K562 (cell line): ENCODE data around the gene MCC. TPM values are rescaled to one million over a fixed set of nuclear protein-coding genes. Genes with fewer than 3 reads are reported as not detected.
A peak's percentile ranks its signal among the peaks of the same experiment; 100 is the strongest.

Experiments used
- ADNP ChIP-seq: fragments of 200-800 bp; sonication (Bioruptor generic); IDR thresholded peaks from 2 replicates; pipeline ENCODE4 v1.6.1; 2016; ENCODE audit warnings: missing genetic modification characterization, missing compliant biosample characterization
- CHD2 ChIP-seq: IDR thresholded peaks from 2 replicates; pipeline ENCODE4 v1.6.1; 2011; ENCODE audit warnings: low read depth, low read length
- E2F4 ChIP-seq: sonication (generic); formaldehyde crosslinking; IDR thresholded peaks from 2 replicates; pipeline ENCODE4 v1.8.0; 2022; ENCODE audit warnings: mild to moderate bottlenecking, low read depth, missing genetic modification reagents
- ETV6 ChIP-seq, 3 experiments: fragments of 150-350 bp in 1 of 3; sonication (generic) in 1 of 3; formaldehyde crosslinking in 1 of 3; IDR thresholded peaks; 2 replicates each; pipeline versions ENCODE4 v1.6.1 to v1.8.0; 2014 to 2022; ENCODE audit warnings: borderline replicate concordance in 2 of 3, low read depth in 2 of 3, antibody characterized with exemption in 1 of 3, low read length in 1 of 3, mild to moderate bottlenecking in 1 of 3, missing genetic modification reagents in 1 of 3
- FOXJ2 ChIP-seq: fragments of 200-800 bp; sonication (Bioruptor generic); IDR thresholded peaks from 2 replicates; pipeline ENCODE4 v1.6.1; 2016; ENCODE audit warnings: missing genetic modification characterization, missing compliant biosample characterization
- KDM4B ChIP-seq, 2 experiments: fragments of 450-650 bp in 1 of 2; sonication (generic) in 1 of 2; IDR thresholded peaks; 2 replicates each; pipeline ENCODE4 v1.6.1; 2016 to 2017; ENCODE audit warnings: borderline replicate concordance in 2 of 2, antibody characterized with exemption in 1 of 2, low read depth in 1 of 2, mild to moderate bottlenecking in 1 of 2
- KHSRP ChIP-seq: fragments of 450-650 bp; IDR thresholded peaks from 2 replicates; pipeline ENCODE4 v1.6.1; 2017
- KLF10 ChIP-seq: fragments of 250-450 bp; sonication (Bioruptor Pico); IDR thresholded peaks from 2 replicates; pipeline ENCODE4 v1.6.1; 2021; ENCODE audit warnings: matching md5 sums
- LCOR ChIP-seq: sonication (generic); formaldehyde crosslinking; IDR thresholded peaks from 2 replicates; pipeline ENCODE4 v1.8.0; 2022; ENCODE audit warnings: mild to moderate bottlenecking, missing genetic modification reagents
- MCM7 ChIP-seq, 2 experiments: fragments of 450-650 bp; IDR thresholded peaks; 2 replicates each; pipeline ENCODE4 v1.6.1; 2016 to 2018
- NR4A1 ChIP-seq, 2 experiments: fragments of 250-450 bp in 1 of 2; fragments of 450-650 bp in 1 of 2; sonication (Bioruptor Pico) in 1 of 2; IDR thresholded peaks; 2 replicates each; pipeline versions ENCODE4 v1.4.0 to v1.6.1; 2016 to 2020; ENCODE audit warnings: mild to moderate bottlenecking in 2 of 2, missing compliant biosample characterization in 1 of 2, missing genetic modification characterization in 1 of 2, moderate library complexity in 1 of 2
- NRF1 ChIP-seq, 2 experiments: fragments of 450-650 bp; IDR thresholded peaks in 1 of 2; conservative IDR thresholded peaks in 1 of 2; 2 replicates each; pipeline ENCODE4 v1.6.1; 2014; ENCODE audit warnings: mild to moderate bottlenecking in 2 of 2
- POLR3G ChIP-seq: IDR thresholded peaks from 2 replicates; pipeline ENCODE4 v1.6.1; 2011; ENCODE audit not compliant: insufficient read length, insufficient replicate concordance; ENCODE audit errors: extremely low read depth
- RAD21 ChIP-seq, 2 experiments: fragments of 250-450 bp in 1 of 2; fragments of 450-650 bp in 1 of 2; sonication (Bioruptor Pico) in 1 of 2; formaldehyde crosslinking in 1 of 2; IDR thresholded peaks in 1 of 2; conservative IDR thresholded peaks in 1 of 2; 2 replicates each; pipeline versions ENCODE4 v1.4.0 to v1.8.0; 2020 to 2022; ENCODE audit warnings: mild to moderate bottlenecking in 2 of 2, moderate library complexity in 1 of 2
- RBM15 ChIP-seq: fragments of 200-400 bp; formaldehyde crosslinking; IDR thresholded peaks from 2 replicates; pipeline ENCODE4 v1.6.1; 2018; ENCODE audit warnings: mild to moderate bottlenecking, low read length, moderate library complexity; ENCODE audit not compliant: insufficient read depth
- RFX1 ChIP-seq: fragments of 450-650 bp; IDR thresholded peaks from 2 replicates; pipeline ENCODE4 v1.6.1; 2016; ENCODE audit warnings: mild to moderate bottlenecking, moderate library complexity
- SMARCA4 ChIP-seq: fragments of 450-650 bp; IDR thresholded peaks from 2 replicates; pipeline ENCODE4 v1.6.1; 2016
- SNIP1 ChIP-seq: fragments of 450-650 bp; IDR thresholded peaks from 2 replicates; pipeline ENCODE4 v1.7.1; 2017; ENCODE audit warnings: low read depth, mild to moderate bottlenecking
- TBL1XR1 ChIP-seq, 2 experiments: IDR thresholded peaks; 2 replicates each; pipeline ENCODE4 v1.6.1; 2012; ENCODE audit warnings: improper control_type of control experiment in 2 of 2, low read length in 2 of 2, mild to moderate bottlenecking in 1 of 2
- ZBED1 ChIP-seq: IDR thresholded peaks from 2 replicates; pipeline ENCODE4 v1.6.1; 2014
- ZBTB17 ChIP-seq: fragments of 450-650 bp; formaldehyde crosslinking; IDR thresholded peaks from 2 replicates; pipeline ENCODE4 v1.4.0; 2020; ENCODE audit warnings: mild to moderate bottlenecking
- ZNF384 ChIP-seq: IDR thresholded peaks from 2 replicates; pipeline ENCODE4 v1.6.1; 2012; ENCODE audit warnings: low read depth, low read length, improper control_type of control experiment
- ZNF668 ChIP-seq: fragments of 250-450 bp; sonication (Bioruptor Pico); IDR thresholded peaks from 2 replicates; pipeline ENCODE4 v1.8.0; 2022; ENCODE audit warnings: mild to moderate bottlenecking, inconsistent platforms
- polyA plus RNA-seq, 8 experiments: library from polyadenylated mRNA; depleted of rRNA in 4 of 8; stranded (reverse) in 5 of 8; unstranded in 3 of 8; fragments of >200 nt; fragmentation: Nextera tagmentation in 2 of 8; fragmentation: Illumina TruSeq in 1 of 8; extraction: Ambion mirVana in 2 of 8; extraction: Trizol in 1 of 8; gene quantifications; 2 replicates each; pipeline versions ENCODE4 v1.2.1 to v1.2.3, GENCODE V29; 2011 to 2014; ENCODE audit warnings: inconsistent platforms in 1 of 8, missing spikeins in 1 of 8
- total RNA-seq, 7 experiments: library from RNA; depleted of rRNA in 6 of 7; stranded (reverse); fragments of >200 nt in 6 of 7; fragmentation: Illumina TruSeq in 2 of 7; extraction: Trizol in 2 of 7; gene quantifications; 2 replicates each; pipeline versions ENCODE4 v1.2.1 to v1.2.3, GENCODE V29; 2011 to 2021; ENCODE audit warnings: low replicate concordance in 1 of 7
- TF ChIP-seq, protein P1 (sequence below), 2 experiments: IDR thresholded peaks in 1 of 2; conservative IDR thresholded peaks in 1 of 2; 2 replicates each; pipeline ENCODE4 v1.6.1; 2016; ENCODE audit warnings: low read depth in 2 of 2, mild to moderate bottlenecking in 1 of 2, missing compliant biosample characterization in 1 of 2, missing genetic modification characterization in 1 of 2, moderate library complexity in 1 of 2

Gene MCC
- total and polyA plus RNA-seq, 9 of the 15 experiments (the other 6 are each of a cell fraction or from before 2014, with no cell fraction given): 0.04 to 0.24 (median 0.06) TPM; not detected in 1

DNA sequence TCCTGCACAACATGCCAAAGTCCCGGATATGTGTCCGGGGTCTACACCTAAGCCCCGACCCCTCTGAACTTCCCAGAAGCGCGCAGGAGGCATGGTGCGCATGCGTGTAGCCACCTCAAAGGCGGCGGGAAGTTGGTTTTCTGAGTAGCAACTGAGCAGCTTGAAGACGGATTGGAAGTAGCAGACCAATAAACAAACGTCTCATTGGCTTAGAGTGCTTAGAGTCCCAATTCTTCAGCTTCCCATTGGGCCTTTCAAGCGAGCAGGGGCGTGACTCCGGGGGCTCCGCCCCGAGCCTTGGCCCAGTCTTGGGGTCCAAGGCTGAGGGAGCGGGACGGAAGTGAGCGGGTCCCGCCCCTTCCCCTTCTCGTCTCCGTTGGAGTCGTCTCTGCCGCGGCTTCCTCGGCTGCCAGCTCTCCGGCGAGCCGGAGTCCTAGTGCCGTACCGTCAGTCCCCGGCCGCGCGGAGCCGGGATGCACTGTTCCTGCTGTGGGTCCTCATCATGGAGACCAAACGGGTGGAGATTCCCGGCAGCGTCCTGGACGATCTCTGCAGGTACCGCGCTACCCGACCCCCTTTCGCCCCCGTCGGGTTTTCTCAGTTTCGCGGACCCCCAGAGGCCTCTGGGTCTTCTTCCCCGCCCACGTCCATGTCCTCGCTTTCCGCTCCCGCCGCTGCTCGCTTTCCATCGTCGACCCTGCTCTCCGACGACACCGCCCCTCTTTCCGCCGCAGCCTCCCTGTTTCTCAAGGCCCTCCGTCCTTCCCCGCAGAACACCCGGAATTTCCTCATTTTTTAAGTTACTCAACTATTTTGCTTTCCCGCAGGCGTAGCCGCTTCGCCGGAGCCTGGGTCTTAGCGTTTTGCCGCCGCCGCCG is 511.6 kb downstream of the MCC start, which contains the start of gene DCP2 (continued):
- TF ChIP-seq E2F4 (peak; percentile 95), KHSRP (no peak), TBL1XR1 (IDR thresholded peaks at IDR 0.05; ENCODE audit: low read length in 2 of 2) (no peak), SNIP1 (no peak), CHD2 (peak; percentile 55), RBM15 (no peak), ETV6 (IDR thresholded peaks at IDR 0.05; ENCODE audit: borderline replicate concordance in 1 of 2, low read depth in 2 of 2, low read length in 1 of 2) (no peak), ETV6 (CRISPR knock-in tag; IDR thresholded peaks at IDR 0.05; ENCODE audit: borderline replicate concordance) (no peak), ZNF384 (no peak), RFX1 (no peak), NRF1 (conservative IDR thresholded peaks at IDR 0.05 in 1 of 2, IDR thresholded peaks at IDR 0.05 in 1 of 2) (peak; percentile 97 to 98), MCM7 (IDR thresholded peaks at IDR 0.05) (no peak), SMARCA4 (peak; percentile 53; the same call in 1 of the 2 replicates), POLR3G (no peak), RAD21 (CRISPR knock-in tag; conservative IDR thresholded peaks at IDR 0.05 in 1 of 2, IDR thresholded peaks at IDR 0.05 in 1 of 2) (no peak), ZBED1 (no peak), ZNF668 (no peak), LCOR (CRISPR knock-in tag) (peak; percentile 58), KLF10 (CRISPR knock-in tag) (no peak), NR4A1 (CRISPR knock-in tag; IDR thresholded peaks at IDR 0.05) (no peak), NR4A1 (tag; IDR thresholded peaks at IDR 0.05) (no peak), KDM4B (IDR thresholded peaks at IDR 0.05; ENCODE audit: borderline replicate concordance in 2 of 2, low read depth in 1 of 2) (peak in 1 of 2 experiments; percentile 61; a peak in 1 of 4 replicates), ZBTB17 (no peak), ADNP (tag) (no peak), FOXJ2 (no peak)
- TF ChIP-seq, protein P1, sequence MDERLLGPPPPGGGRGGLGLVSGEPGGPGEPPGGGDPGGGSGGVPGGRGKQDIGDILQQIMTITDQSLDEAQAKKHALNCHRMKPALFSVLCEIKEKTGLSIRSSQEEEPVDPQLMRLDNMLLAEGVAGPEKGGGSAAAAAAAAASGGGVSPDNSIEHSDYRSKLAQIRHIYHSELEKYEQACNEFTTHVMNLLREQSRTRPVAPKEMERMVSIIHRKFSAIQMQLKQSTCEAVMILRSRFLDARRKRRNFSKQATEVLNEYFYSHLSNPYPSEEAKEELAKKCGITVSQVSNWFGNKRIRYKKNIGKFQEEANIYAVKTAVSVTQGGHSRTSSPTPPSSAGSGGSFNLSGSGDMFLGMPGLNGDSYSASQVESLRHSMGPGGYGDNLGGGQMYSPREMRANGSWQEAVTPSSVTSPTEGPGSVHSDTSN (CRISPR knock-in tag; IDR thresholded peaks at IDR 0.05; ENCODE audit: low read depth): no peak
- TF ChIP-seq, protein P1 (tag; conservative IDR thresholded peaks at IDR 0.05; ENCODE audit: low read depth): no peak
